Measurements from ENCODE around the gene CHCHD5.
"Not testable (repeated sequence)": the region's sequence is repeated elsewhere in the genome, so short reads cannot be mapped to it uniquely, and the experiment has no call there.

The CHCHD5 gene

GRCh38 chr2:112584134-112584890 lies at the start of gene CHCHD5:
TSS of gene CHCHD5 (plus strand) at chr2:112584609. CDS start at chr2:112584648, 39 bp downstream.
- ATAC-seq (peak; percentile 92), DNase-seq (ENCODE audit: low spot score in 2 of 2) (peak; percentile 75 to 95)
- peak within 1 kb of the TSS; percentile 95 for H3K4me3 Mint-ChIP-seq
- peak within 1 kb of the TSS; percentile 100 for H3K27ac Mint-ChIP-seq
- H3K9me3 Mint-ChIP-seq: no peaks in the 10 kb centered on the region
- H3K4me1 Mint-ChIP-seq: peaks cover 47% of the 10 kb centered on the region
- peaks cover 30% of the 10 kb centered on the region for H3K36me3 Mint-ChIP-seq

DNA sequence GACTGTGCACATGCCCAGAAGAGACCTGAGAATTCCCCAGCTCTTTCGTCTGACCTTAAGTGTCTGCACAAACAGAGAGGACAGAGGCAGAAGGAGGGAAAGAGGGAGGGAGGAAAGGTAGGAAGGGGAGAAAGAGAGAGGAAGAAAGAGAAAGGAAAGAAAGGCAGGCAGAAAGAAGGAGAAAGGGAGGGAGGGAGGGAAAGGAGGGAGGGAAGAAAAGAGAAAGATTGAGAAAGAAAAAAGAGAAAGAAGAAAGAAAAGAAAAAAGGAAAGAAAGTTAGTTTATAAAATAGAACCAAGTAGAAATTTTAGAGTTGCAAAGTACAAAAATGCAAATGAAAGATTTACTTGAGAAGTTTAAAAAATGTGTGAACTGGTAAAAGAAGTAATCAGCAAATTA lies 49.6 kb upstream of the CHCHD5 start:
- Mint-ChIP-seq H3K36me3 (peaks cover 23% of the 10 kb centered on the region), H3K9me3 (no peaks in the 10 kb centered on the region), H3K4me1 (no peaks in the 10 kb centered on the region), H3K4me3 (no peak overlapping the region), H3K27ac (no peak overlapping the region)
- no peak for ATAC-seq
- DNase-seq (ENCODE audit: low spot score in 2 of 2): no peak

- not testable (repeated sequence) for DNase-seq (ENCODE audit: low spot score in 2 of 2); ATAC-seq; H3K9me3 Mint-ChIP-seq; H3K27ac Mint-ChIP-seq; H3K4me1 Mint-ChIP-seq; H3K4me3 Mint-ChIP-seq
- H3K36me3 Mint-ChIP-seq: peaks cover 15% of the 10 kb centered on the region
Observed at GRCh38 chr2:112536665-112537064, 47.7 kb upstream of the CHCHD5 start.

- H3K27ac Mint-ChIP-seq: no peak overlapping the region
- H3K4me3 Mint-ChIP-seq: no peak overlapping the region
- peaks cover 15% of the 10 kb centered on the region for H3K36me3 Mint-ChIP-seq
- no peaks in the 10 kb centered on the region for H3K9me3 Mint-ChIP-seq
- ATAC-seq (no peak), DNase-seq (ENCODE audit: low spot score in 2 of 2) (no peak)
- peaks cover 6% of the 10 kb centered on the region for H3K4me1 Mint-ChIP-seq
Observed at GRCh38 chr2:112539306-112539705, 45.1 kb upstream of the CHCHD5 start.

- no peaks in the 10 kb centered on the region for H3K9me3 Mint-ChIP-seq
- no peak for ATAC-seq
- H3K4me3 Mint-ChIP-seq: no peak overlapping the region
- DNase-seq (ENCODE audit: low spot score in 2 of 2): no peak
- H3K36me3 Mint-ChIP-seq: peaks cover 23% of the 10 kb centered on the region
- H3K27ac Mint-ChIP-seq: no peak overlapping the region
- H3K4me1 Mint-ChIP-seq: peaks cover 6% of the 10 kb centered on the region
Observed at GRCh38 chr2:112540906-112541305, 43.5 kb upstream of the CHCHD5 start.

GRCh38 chr2:112541315-112542122 lies 42.9 kb upstream of the CHCHD5 start:
- H3K27ac Mint-ChIP-seq: no peak overlapping the region
- peaks cover 29% of the 10 kb centered on the region for H3K36me3 Mint-ChIP-seq
- H3K4me3 Mint-ChIP-seq: no peak overlapping the region
- peaks cover 6% of the 10 kb centered on the region for H3K4me1 Mint-ChIP-seq
- H3K9me3 Mint-ChIP-seq: no peaks in the 10 kb centered on the region
- DNase-seq (ENCODE audit: low spot score in 2 of 2) (peak in 1 of 2 donors; percentile 63), ATAC-seq (peak; percentile 83)

DNA sequence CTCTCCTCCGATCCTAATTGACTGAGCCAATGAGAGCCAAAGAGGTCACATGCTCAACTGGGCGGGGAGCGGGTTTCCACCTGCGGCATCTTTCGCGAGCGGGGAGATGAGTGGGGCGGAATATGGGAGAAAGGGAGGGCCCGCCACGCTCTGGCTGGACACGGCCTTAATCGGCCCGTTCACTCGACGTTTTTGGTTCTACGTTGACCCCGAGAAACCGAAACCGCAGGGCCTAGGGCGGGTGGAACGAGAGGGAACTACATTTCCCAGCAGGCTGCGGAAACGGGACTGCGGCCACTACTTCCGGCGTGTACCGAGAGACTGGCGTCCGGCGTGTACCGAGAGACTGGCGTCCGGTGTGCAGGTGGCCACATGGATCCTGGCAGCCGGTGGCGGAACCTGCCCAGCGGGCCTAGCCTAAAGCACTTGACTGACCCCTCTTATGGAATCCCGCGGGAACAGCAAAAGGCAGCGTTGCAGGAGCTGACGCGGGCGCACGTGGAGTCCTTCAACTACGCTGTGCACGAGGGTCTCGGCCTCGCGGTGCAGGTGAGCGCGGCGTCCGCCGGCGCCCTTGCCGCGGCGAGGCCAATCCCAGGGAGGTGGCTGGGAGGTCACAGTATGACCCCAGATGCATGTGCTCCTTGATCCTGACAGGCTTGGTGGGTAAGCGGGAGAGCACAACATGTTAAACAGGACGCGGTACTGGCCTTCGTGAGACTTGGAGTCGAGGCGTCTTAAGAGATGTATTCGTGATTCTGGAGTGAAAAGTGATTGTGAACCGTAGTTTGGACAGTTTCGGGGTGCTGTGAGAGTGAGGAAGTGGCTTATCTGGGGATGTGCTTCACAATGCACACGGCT lies 42.1 kb upstream of the CHCHD5 start, which contains the start of gene POLR1B:
Gene POLR1B, plus strand, starts transcription at position 343 of the 861 bp plus-strand sequence. Its CDS starts 30 bp downstream, at position 373.
- H3K4me3 Mint-ChIP-seq: no peak within 1 kb of the TSS
- peaks cover 9% of the 10 kb centered on the region for H3K4me1 Mint-ChIP-seq
- peaks cover 38% of the 10 kb centered on the region for H3K36me3 Mint-ChIP-seq
- no peaks in the 10 kb centered on the region for H3K9me3 Mint-ChIP-seq
- no peak within 1 kb of the TSS for H3K27ac Mint-ChIP-seq
- peak; percentile 68 to 94 for DNase-seq (ENCODE audit: low spot score in 2 of 2)
- ATAC-seq: peak; percentile 89

DNA sequence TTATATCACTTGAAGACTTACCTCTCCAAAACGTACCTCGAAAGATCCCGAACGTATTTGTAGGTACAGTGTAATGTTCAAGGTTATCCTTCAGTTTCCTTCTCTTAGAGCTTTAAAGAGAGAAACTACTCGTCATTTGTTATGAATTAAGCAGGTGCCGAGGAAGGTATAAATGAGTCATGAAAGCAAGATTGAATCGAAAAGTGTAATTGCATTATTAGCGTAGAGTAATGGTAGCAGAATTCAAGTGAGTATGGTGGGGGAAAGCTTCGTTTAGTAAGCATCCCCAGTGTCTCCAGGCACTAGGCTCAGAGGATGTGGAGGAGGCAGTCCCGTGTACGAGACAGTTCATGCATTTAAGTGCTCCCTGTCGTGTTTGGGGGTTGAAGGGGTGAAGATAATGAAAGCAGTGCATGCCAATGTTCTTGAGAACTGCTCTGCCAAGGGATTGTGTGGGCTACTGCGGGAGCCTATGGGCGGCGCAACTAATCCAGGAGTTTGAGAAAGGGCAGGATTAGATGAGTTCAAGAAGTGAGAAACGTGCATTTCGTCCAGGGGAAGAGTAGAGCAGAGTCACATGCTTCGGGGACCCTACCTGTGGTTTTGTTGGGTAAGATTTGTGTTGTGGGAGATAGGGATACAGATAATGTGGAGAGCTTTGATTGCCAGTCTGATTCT lies 41.3 kb upstream of the CHCHD5 start:
- DNase-seq (ENCODE audit: low spot score in 2 of 2) (no peak), ATAC-seq (peak; percentile 20)
- no peaks in the 10 kb centered on the region for H3K9me3 Mint-ChIP-seq
- no peak overlapping the region for H3K27ac Mint-ChIP-seq
- peaks cover 45% of the 10 kb centered on the region for H3K36me3 Mint-ChIP-seq
- no peak overlapping the region for H3K4me3 Mint-ChIP-seq
- peaks cover 12% of the 10 kb centered on the region for H3K4me1 Mint-ChIP-seq

- no peak overlapping the region for H3K4me3 Mint-ChIP-seq
- H3K36me3 Mint-ChIP-seq: peaks cover 74% of the 10 kb centered on the region
- no peak for DNase-seq (ENCODE audit: low spot score in 2 of 2)
- H3K27ac Mint-ChIP-seq: no peak overlapping the region
- no peaks in the 10 kb centered on the region for H3K9me3 Mint-ChIP-seq
- H3K4me1 Mint-ChIP-seq: peaks cover 12% of the 10 kb centered on the region
- ATAC-seq: no peak
Observed at GRCh38 chr2:112547333-112547732, 37.1 kb upstream of the CHCHD5 start.

GRCh38 chr2:112548980-112549379 lies 35.4 kb upstream of the CHCHD5 start:
- H3K4me3 Mint-ChIP-seq: no peak overlapping the region

GRCh38 chr2:112566104-112566503 lies 18.3 kb upstream of the CHCHD5 start:
- peak overlapping the region; percentile 43 for H3K27ac Mint-ChIP-seq
- ATAC-seq (no peak), DNase-seq (ENCODE audit: low spot score in 2 of 2) (no peak)
- H3K4me1 Mint-ChIP-seq: peaks cover 6% of the 10 kb centered on the region
- no peak overlapping the region for H3K4me3 Mint-ChIP-seq
- no peaks in the 10 kb centered on the region for H3K9me3 Mint-ChIP-seq
- peaks cover 99% of the 10 kb centered on the region for H3K36me3 Mint-ChIP-seq

More at GRCh38 chr2:112548980-112549379, 35.4 kb upstream of the CHCHD5 start:
- Mint-ChIP-seq H3K4me1 (peaks cover 12% of the 10 kb centered on the region), H3K36me3 (peaks cover 89% of the 10 kb centered on the region), H3K9me3 (no peaks in the 10 kb centered on the region), H3K27ac (no peak overlapping the region)
- DNase-seq (ENCODE audit: low spot score in 2 of 2) (no peak), ATAC-seq (no peak)

DNA sequence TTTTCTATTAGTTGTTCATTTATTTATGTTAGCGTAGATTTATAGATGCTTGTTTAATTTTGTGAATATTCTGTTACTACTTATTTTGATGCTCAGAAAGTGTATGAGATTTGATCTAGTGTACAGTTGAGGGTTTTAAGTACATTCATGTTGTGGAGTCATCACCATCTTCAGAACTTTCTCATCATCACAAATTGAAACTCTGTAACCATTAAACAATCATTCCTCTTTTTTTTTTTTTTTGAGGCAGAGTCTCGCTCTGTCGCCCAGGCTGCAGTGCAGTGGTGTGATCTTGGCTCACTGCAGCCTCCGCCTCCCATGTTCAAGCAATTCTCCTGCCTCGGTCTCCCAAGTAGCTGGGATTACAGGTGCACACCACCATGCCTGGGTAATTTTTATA lies 17.9 kb upstream of the CHCHD5 start:
- H3K27ac Mint-ChIP-seq: peak overlapping the region; percentile 43
- H3K4me3 Mint-ChIP-seq; ATAC-seq; H3K9me3 Mint-ChIP-seq; DNase-seq (ENCODE audit: low spot score in 2 of 2); H3K4me1 Mint-ChIP-seq: not testable (repeated sequence)
- H3K36me3 Mint-ChIP-seq: peaks cover 99% of the 10 kb centered on the region

DNA sequence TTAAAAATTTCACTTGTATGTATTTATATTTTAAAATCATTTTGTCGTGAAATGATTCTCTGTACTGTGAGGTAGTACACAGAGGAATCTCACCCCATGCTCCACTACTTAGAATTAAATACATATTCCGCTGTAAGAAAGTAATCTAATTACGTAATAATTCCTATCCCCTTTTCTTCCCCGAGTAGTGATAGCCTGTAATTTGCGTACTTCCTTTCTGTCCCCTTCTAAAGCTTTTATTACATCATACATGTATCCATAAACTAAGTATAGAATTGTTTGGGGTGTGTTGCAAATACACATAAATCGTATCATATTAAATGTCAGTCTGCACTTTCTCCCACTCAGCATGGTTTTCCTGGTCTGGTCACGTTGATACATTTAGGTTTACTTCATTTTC lies 12.4 kb upstream of the CHCHD5 start:
- H3K27ac Mint-ChIP-seq: no peak overlapping the region
- no peak for DNase-seq (ENCODE audit: low spot score in 2 of 2)
- H3K4me3 Mint-ChIP-seq: no peak overlapping the region
- H3K9me3 Mint-ChIP-seq: no peaks in the 10 kb centered on the region
- ATAC-seq: no peak
- no peaks in the 10 kb centered on the region for H3K4me1 Mint-ChIP-seq
- peaks cover 99% of the 10 kb centered on the region for H3K36me3 Mint-ChIP-seq

- Mint-ChIP-seq H3K4me3 (no peak overlapping the region), H3K4me1 (peaks cover 3% of the 10 kb centered on the region), H3K27ac (no peak overlapping the region), H3K36me3 (peaks cover 48% of the 10 kb centered on the region), H3K9me3 (no peaks in the 10 kb centered on the region)
- ATAC-seq (no peak), DNase-seq (ENCODE audit: low spot score in 2 of 2) (no peak)
Observed at GRCh38 chr2:112577756-112578155, 6.7 kb upstream of the CHCHD5 start.
